IgD-negative memory B cell (primary cell): ENCODE results near the gene RSBN1. TPM values are rescaled to one million over a fixed set of nuclear protein-coding genes. Genes with fewer than 3 reads are reported as not detected.

Experiments used
- H3K27ac Mint-ChIP-seq, 3 donors: one replicate each; pipeline ENCODE4 v1.8.0; 2020 to 2022; ENCODE audit warnings: mild to moderate bottlenecking in 3 of 3, mixed read lengths in 3 of 3, moderate library complexity in 1 of 3
- H3K27me3 Mint-ChIP-seq: one replicate; pipeline ENCODE4 v1.8.0; 2021; ENCODE audit warnings: mixed read lengths
- H3K36me3 Mint-ChIP-seq: one replicate; pipeline ENCODE4 v1.8.0; 2020; ENCODE audit warnings: mild to moderate bottlenecking, mixed read lengths
- H3K4me1 Mint-ChIP-seq, 3 donors: one replicate each; pipeline ENCODE4 v1.8.0; 2020 to 2022; ENCODE audit warnings: mixed read lengths in 3 of 3, mild to moderate bottlenecking in 1 of 3
- H3K4me3 Mint-ChIP-seq, 4 donors: one replicate each; pipeline ENCODE4 v1.8.0; 2020 to 2022; ENCODE audit warnings: mild to moderate bottlenecking in 4 of 4, mixed read lengths in 4 of 4, moderate library complexity in 3 of 4
- H3K9me3 Mint-ChIP-seq, 3 donors: one replicate each; pipeline ENCODE4 v1.8.0; 2020 to 2021; ENCODE audit warnings: mixed read lengths in 3 of 3, mild to moderate bottlenecking in 1 of 3
- polyA plus RNA-seq: library from polyadenylated mRNA; unstranded; fragments of 300-500 nt; fragmentation: Illumina TruSeq; gene quantifications from one replicate; pipeline ENCODE4 v1.2.3, GENCODE V29; 2021

RSBN1 gene
- polyA plus RNA-seq, 1 donor from 2014 or later, result 36.6 TPM

DNA sequence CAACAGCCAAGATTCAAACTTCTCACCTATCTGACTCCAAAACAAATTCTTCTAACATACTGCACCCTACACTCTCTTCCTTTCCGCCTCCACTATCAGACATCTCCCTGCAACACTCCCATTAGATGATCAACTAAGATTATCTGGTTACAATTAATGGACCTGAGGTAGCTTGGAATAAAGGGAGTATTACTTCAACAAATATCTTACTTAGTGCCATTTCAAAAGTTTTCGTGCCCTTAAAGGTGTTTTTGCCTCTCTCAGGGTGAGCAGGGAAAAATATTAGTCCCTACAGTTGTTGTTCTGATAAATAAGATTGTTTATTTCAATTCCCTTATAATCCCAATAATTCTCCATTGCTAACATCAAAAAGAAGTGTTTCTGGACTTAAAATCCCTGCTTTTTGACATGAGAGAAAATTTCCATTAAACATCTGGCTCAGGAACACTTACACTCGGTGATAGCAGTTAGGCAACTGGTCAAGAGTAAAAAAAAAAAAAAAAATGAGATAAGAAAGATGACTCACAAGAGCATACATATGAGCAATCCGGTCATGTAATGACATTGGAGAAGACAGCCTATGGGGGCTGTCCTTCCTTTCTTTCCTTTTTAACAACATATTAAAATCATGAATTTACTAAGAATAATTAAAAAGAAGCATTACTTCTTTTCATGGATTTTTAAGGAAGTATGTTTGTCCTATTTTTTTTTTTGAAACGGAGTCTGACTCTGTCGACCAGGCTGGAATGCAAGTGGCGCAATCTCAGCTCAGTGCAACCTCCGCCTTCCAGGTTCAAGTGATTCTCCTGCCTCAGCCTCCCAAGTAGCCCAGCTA, 7.6 kb downstream of the RSBN1 start:
- no peaks in the 10 kb centered on the region for H3K9me3 Mint-ChIP-seq
- no peak overlapping the region for H3K4me3 Mint-ChIP-seq
- no peak overlapping the region for H3K27ac Mint-ChIP-seq
- no peaks in the 10 kb centered on the region for H3K27me3 Mint-ChIP-seq
- H3K4me1 Mint-ChIP-seq, result peaks cover 40 to 43% (median 43%) of the 10 kb centered on the region in 3 donors
- H3K36me3 Mint-ChIP-seq, result peaks cover 9% of the 10 kb centered on the region

DNA sequence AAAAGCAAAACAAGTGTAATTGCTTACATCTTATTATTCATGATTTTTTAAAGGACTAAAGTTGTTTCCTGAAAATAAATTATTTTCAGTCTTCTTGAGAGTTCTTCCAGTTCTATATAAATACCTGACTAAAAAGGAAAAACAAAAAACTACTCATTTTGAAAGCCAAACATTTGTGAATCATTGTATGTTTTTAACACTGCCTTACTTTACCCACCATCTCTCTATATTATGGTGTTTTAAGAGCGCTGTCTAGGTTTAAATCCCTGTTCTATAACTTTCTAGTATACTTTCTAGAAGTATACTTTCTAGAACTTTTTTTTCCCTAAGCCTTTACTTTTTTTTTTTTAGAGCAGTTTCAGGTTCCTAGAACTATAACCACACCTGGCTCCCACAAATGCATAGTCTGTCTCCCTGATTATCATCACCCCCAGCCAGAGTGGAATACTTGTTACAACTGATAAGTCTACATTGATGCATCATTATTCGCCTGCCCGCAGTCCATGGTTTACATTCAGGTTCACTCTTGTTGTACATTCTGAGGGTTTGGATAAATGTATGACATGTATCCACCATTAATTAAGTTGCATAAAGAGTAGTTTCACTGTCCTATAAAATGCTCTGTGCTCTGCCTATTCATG, 9.8 kb downstream of the RSBN1 start:
- H3K4me3 Mint-ChIP-seq, result peak overlapping the region in 2 of 4 donors; percentile 15 to 28
- H3K27ac Mint-ChIP-seq, result no peak overlapping the region
- no peaks in the 10 kb centered on the region for H3K27me3 Mint-ChIP-seq
- H3K9me3 Mint-ChIP-seq, result no peaks in the 10 kb centered on the region
- H3K36me3 Mint-ChIP-seq, result peaks cover 9% of the 10 kb centered on the region
- peaks cover 38 to 43% (median 38%) of the 10 kb centered on the region in 3 donors for H3K4me1 Mint-ChIP-seq

DNA sequence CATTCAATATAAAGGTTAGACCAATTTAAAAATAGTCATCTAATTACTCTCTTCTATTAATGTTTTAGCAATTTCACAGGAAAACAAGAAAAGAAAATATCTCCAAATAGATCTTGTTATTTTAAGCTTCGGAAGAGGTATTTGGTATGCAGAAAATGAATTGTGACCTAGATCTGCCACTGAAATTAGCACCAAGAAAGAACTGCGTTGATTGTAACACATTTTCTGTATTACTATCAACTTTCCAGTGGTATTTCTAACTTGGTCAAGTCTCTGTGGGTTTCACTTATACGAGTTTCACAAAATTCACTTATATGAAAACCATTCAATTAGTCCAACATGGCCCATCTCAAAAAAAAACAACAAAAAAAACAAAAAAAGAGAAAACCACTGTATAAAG, 11.8 kb downstream of the RSBN1 start:
- H3K27ac Mint-ChIP-seq, result no peak overlapping the region

DNA sequence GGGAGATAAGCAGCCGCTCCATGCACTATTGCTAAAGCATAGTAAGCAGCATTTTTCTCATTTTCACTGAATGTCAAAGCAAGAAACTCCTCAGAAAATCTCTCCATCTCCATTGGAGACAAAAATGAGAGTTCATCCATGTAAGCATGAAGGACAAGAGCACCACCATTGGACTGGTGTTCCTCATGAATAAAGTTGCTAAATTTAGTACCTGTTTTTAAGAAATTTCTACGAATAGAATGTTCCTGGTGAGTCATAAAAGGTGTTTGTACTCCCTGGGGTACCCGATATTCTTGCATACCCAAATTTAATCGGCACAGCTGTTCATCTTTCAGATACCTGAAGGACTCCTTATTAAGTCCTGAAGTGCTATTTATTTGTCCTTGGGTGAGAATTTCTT, 14.8 kb downstream of the RSBN1 start:
- Mint-ChIP-seq H3K27ac (no peak overlapping the region), H3K9me3 (no peaks in the 10 kb centered on the region), H3K4me3 (no peak overlapping the region), H3K4me1 (peaks cover 24 to 32% (median 29%) of the 10 kb centered on the region in 3 donors), H3K36me3 (no peaks in the 10 kb centered on the region), H3K27me3 (no peaks in the 10 kb centered on the region)

More for the DNA sequence above, 11.8 kb downstream of the RSBN1 start:
- Mint-ChIP-seq H3K4me3 (no peak overlapping the region), H3K9me3 (no peaks in the 10 kb centered on the region), H3K36me3 (peaks cover 6% of the 10 kb centered on the region), H3K4me1 (peaks cover 34 to 36% (median 34%) of the 10 kb centered on the region in 3 donors), H3K27me3 (no peaks in the 10 kb centered on the region)

DNA sequence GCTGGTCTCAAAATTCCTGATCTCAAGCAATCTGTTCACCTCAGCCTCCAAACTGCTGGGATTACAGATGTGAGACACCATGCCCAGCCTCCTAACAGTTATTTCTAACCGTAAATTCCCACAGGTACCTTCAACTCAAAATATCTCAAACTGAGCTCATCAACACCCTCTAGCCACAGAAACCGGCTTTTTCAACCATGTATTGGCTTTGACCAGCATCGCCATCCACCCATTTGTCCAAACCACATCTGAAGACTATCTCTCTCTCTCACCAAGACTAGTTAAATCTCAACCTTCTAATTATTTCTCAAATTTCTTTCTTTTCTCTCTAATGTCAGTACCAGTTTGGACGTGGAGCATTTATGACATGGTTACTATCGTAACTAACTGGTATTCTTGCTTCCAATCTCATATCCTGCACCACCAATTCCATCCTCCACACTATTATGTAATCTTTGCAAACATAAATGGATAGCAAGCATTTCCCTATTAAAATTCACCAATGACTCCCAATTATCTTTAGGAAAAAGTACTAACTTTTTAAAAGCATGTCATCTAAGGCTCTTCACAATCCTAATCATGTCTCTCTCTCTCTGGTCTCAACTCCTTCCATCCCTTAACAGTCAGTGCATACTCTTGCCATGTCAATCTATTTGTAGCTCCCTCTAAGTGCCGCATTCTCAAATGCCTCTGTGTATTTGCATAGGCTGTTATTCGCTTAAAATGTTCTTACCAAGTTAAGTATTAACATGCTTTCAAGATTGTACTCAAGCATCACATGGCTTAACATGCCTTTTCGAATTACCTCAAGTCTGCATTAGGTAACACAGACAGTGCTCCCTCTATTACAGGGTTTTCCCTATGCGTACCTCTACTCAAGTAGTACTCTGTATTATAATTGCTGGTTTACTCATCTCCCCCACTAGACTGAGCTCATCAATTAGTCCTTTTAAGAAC, 18.1 kb downstream of the RSBN1 start:
- Mint-ChIP-seq H3K4me1 (peaks cover 20 to 35% (median 31%) of the 10 kb centered on the region in 3 donors), H3K36me3 (no peaks in the 10 kb centered on the region), H3K27ac (no peak overlapping the region), H3K4me3 (no peak overlapping the region), H3K27me3 (no peaks in the 10 kb centered on the region), H3K9me3 (no peaks in the 10 kb centered on the region)

DNA sequence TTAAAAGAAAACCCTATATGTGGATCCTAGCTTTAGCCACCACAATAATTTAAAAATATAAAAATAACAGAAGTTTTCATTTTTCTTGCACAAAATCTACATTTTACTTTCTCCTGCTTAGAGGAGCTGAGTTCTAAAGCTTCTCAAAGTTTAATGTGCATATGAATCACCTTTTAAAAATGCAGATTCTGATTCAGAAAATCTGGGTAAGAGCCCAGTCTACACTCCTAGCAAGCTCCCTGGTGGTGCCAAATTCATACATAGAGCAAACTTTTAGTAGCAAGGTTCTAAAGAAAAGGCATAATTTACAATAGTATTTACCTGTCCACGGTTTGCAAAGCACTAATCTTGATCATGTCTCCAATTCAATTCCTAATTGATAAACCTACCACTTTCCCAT, 19.3 kb downstream of the RSBN1 start:
- no peaks in the 10 kb centered on the region for H3K27me3 Mint-ChIP-seq
- no peak overlapping the region for H3K27ac Mint-ChIP-seq
- H3K36me3 Mint-ChIP-seq, result no peaks in the 10 kb centered on the region
- no peaks in the 10 kb centered on the region for H3K9me3 Mint-ChIP-seq
- H3K4me1 Mint-ChIP-seq, result peaks cover 18 to 32% (median 32%) of the 10 kb centered on the region in 3 donors
- H3K4me3 Mint-ChIP-seq, result no peak overlapping the region

DNA sequence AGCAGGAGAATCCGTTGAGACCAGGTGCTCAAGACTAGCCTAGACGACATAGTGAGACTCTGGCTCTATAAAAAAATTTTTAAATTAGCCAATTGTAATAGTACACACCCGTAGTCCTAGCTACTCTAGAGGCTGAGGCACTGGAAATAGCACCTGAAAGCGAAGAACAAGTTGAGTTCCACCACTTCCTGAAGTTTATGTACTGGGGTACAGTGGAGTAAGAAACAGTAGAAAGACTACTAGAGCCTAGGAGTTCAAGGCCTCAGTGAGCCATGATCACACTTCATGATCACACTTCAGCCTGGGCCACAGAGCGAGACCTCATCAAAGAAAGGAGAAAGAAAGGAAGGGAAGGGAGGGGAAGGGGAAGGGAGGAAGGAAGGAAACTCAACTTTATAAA, 19.8 kb downstream of the RSBN1 start:
- Mint-ChIP-seq H3K36me3 (no peaks in the 10 kb centered on the region), H3K4me1 (peaks cover 19 to 32% (median 32%) of the 10 kb centered on the region in 3 donors), H3K4me3 (peak overlapping the region in 1 of 4 donors; percentile 44), H3K9me3 (no peaks in the 10 kb centered on the region), H3K27ac (no peak overlapping the region), H3K27me3 (no peaks in the 10 kb centered on the region)

DNA sequence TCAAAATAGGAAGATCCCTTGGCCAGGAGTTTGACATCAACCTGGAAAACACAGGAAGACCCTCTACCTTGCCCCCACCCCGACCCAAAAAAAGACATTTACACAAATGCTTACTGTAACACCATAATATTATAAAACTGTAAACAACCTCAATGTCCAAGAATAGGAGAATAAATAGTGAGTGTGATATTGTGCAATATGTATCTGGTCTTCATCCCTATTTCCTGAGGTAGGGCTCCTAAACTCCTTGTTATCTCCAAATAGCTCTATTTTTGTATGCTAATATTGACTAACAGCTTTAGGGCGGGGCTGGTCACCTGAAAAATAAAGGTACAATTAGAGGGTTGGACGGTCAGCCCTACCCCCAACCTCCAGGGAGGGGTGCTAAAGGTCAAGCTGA, 23.5 kb downstream of the RSBN1 start:
- H3K27ac Mint-ChIP-seq, result peak overlapping the region in 1 of 3 donors; percentile 17
- H3K4me1 Mint-ChIP-seq, result peaks cover 16 to 39% (median 33%) of the 10 kb centered on the region in 3 donors
- no peaks in the 10 kb centered on the region for H3K36me3 Mint-ChIP-seq
- no peaks in the 10 kb centered on the region for H3K9me3 Mint-ChIP-seq
- H3K27me3 Mint-ChIP-seq, result no peaks in the 10 kb centered on the region
- no peak overlapping the region for H3K4me3 Mint-ChIP-seq

DNA sequence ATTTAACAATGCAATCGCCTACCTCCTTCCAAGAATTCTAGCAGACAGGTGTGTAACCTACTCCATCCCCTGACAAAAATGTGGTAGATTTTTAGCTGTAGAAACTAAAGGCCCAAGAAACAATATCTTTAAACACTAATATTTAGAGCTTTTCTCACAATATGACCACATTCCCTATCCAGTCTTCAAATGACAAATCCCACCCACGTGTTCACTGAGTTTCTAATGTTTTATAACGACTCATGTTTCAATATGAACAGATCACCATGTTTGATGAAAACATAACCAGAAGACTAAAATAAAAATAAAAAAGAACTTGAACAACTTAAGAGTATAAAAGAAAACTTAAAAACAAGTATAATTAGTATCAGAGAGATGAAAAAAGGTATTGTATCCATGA, 24.6 kb downstream of the RSBN1 start:
- Mint-ChIP-seq H3K27ac (no peak overlapping the region), H3K27me3 (no peaks in the 10 kb centered on the region), H3K4me1 (peaks cover 26 to 42% (median 35%) of the 10 kb centered on the region in 3 donors), H3K36me3 (no peaks in the 10 kb centered on the region), H3K9me3 (no peaks in the 10 kb centered on the region), H3K4me3 (no peak overlapping the region)

DNA sequence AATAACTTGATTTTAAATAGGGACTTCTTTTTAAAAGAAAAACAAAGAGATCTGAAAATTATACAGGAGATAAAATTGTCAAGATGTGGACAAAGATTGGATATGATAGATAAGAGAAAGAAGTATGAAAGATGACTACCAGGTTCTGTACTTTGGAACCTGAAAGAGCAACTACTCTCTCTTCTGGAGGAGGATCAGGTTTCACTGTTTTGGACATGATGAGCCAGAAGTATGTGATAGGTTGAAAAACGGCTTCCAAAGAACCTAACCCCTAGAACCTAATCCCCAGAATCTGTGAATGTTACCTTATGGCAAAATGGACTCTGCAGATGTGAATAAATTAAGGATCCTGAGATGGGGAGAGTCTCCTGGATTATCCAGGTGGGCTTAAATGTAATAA, 26.2 kb downstream of the RSBN1 start:
- peaks cover 23 to 35% (median 30%) of the 10 kb centered on the region in 3 donors for H3K4me1 Mint-ChIP-seq
- no peak overlapping the region for H3K4me3 Mint-ChIP-seq
- no peaks in the 10 kb centered on the region for H3K9me3 Mint-ChIP-seq
- H3K27me3 Mint-ChIP-seq, result no peaks in the 10 kb centered on the region
- no peak overlapping the region for H3K27ac Mint-ChIP-seq
- H3K36me3 Mint-ChIP-seq, result no peaks in the 10 kb centered on the region

DNA sequence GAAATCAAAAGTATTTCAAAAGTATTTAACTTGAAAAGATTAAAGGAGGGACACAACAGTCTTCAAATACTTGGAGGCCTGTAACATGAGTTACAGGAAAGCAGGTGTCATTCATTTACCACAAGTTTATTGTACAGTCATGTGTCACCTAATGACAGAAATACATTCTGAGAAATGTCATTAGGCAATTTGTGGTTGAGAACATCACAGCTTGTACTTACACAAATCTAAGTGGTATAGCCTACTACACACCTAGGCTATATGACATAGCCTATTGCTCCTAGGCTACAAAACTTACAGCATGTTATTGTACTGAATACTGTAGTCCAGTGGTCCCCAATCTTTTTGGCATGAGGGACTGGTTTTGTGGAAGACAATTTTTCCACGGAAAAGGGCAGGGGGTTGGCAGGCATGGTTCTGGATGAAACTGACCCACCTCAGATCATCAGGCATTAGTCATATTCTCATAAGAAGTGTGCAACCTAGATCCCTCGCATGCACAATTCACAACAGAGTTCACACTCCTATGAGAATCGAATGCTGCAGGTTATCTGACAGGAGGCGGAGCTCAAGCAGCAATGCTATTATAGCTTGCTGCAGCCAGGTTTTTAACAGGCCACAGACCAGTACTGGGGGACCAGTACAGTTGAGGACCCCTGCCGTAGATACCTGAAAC, 28.0 kb downstream of the RSBN1 start:
- H3K27ac Mint-ChIP-seq, result peak overlapping the region in 2 of 3 donors; percentile 9 to 88
- H3K9me3 Mint-ChIP-seq, result no peaks in the 10 kb centered on the region
- peak overlapping the region in 1 of 4 donors; percentile 33 for H3K4me3 Mint-ChIP-seq
- no peaks in the 10 kb centered on the region for H3K36me3 Mint-ChIP-seq
- H3K4me1 Mint-ChIP-seq, result peaks cover 19 to 24% (median 23%) of the 10 kb centered on the region in 3 donors
- no peaks in the 10 kb centered on the region for H3K27me3 Mint-ChIP-seq

DNA sequence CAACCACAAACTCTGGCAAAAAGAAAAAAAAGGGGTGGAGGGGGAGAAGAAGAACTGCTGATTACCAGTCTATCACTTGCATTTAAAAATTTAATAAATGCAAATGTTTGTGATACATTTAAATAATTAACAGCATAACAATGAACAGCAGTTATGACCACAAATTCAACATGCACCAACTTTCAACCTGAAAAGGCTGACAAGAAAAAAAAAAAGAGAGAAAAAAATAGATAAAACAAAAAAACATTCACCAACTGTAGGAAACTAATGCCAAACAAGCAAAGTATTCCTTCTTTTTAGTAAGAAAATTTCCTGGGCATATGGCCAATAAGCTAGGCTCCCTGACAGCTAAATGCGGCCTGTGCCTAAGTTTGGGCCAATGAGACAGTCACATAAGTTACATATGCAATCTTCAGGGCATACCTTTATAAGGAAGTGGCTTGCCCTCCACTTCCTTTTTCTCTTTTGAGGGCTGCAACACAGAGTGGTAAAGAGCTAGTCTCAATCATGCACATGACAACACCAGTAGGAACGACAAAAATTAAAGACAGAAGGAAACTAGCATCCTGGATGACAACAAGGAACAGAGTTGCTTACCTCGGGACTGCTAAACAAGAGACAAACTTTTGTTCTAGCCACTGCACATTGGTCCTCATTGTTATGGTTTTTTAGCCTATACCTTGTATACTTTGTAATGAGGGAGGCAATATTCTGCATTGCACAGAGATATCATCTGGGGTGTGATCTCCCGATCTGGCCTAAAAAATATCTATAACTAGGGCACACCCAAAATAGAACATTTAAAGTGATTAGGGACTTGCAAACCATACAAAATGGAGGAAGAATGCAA, 28.8 kb downstream of the RSBN1 start:
- Mint-ChIP-seq H3K27me3 (no peaks in the 10 kb centered on the region), H3K27ac (peak overlapping the region; percentile 0 to 88 (median 9)), H3K4me1 (peaks cover 21 to 27% (median 26%) of the 10 kb centered on the region in 3 donors), H3K4me3 (peak overlapping the region in 2 of 4 donors; percentile 4 to 33), H3K9me3 (no peaks in the 10 kb centered on the region), H3K36me3 (no peaks in the 10 kb centered on the region)

DNA sequence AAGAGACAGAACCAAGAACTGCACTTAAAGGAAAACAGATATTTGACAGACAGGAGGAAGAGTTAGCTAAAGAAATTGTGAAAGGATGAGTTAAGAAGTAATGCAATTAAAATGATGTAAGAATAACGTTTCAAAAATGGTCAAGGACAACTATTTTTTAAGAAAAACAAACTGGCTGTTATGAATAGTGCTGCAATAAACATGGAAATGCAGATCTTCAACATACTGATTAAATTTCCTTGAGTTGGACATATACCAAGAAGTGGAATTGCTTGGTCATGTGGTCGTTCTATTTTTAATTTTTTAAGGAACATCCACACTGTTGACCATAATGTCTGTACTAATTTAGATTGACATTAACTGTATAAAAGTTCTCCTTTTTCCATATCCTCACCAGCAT, 29.9 kb downstream of the RSBN1 start:
- Mint-ChIP-seq H3K27me3 (no peaks in the 10 kb centered on the region), H3K27ac (no peak overlapping the region), H3K4me1 (peaks cover 21 to 28% (median 25%) of the 10 kb centered on the region in 3 donors), H3K9me3 (no peaks in the 10 kb centered on the region), H3K36me3 (no peaks in the 10 kb centered on the region), H3K4me3 (no peak overlapping the region)
